AG04449 (cell line): ENCODE measurements around the gene ITGAX.

ENCODE experiments used
- CTCF ChIA-PET: fragments of 350-600 bp; formaldehyde crosslinking; extraction: SDS; loops from one replicate; lab custom pipeline; 2021; ENCODE audit warnings: antibody characterized with exemption; lab: Yijun Ruan, JAX
- POLR2A ChIA-PET: fragments of 400-600, 350-600 bp; formaldehyde crosslinking; extraction: SDS; loops from one replicate; lab custom pipeline; 2020; ENCODE audit warnings: antibody characterized with exemption, inconsistent platforms; lab: Yijun Ruan, JAX
- DNase-seq: peaks from one replicate; pipeline ENCODE4 v3.0.0-alpha.2; 2010; ENCODE audit warnings: low read depth, low spot score
- H3K4me3 ChIP-seq: 2 replicates; pipeline ENCODE4 v1.5.1; 2011; ENCODE audit warnings: low read depth, mild to moderate bottlenecking, control low read depth, low read length
- CTCF ChIP-seq: IDR thresholded peaks from one replicate; pipeline ENCODE4 v1.5.1; 2011; ENCODE audit warnings: mild to moderate bottlenecking, moderate library complexity, low read length, control low read depth, inconsistent platforms; ENCODE audit not compliant: insufficient read depth; ENCODE audit errors: missing control alignments

The ITGAX gene

GRCh38 chr16:31393056-31393455 is 38.1 kb downstream of the ITGAX start, which contains the start of gene ITGAD:
Gene ITGAD, plus strand, starts transcription at chr16:31393335. Its CDS starts 26 bp downstream, at chr16:31393361.
- ChIA-PET POLR2A (no interaction called here), CTCF (no interaction called here)
- no peak for TF ChIP-seq CTCF
- H3K4me3 ChIP-seq = no peak within 1 kb of the TSS
- no peak for DNase-seq

- DNase-seq = no peak
- no peak overlapping the region for H3K4me3 ChIP-seq
- ChIA-PET POLR2A (no interaction called here), CTCF (no interaction called here)
- TF ChIP-seq CTCF = no peak
These were observed 40.7 kb downstream of the ITGAX start for GRCh38 chr16:31395647-31396046.

GRCh38 chr16:31397096-31397660 is 42.2 kb downstream of the ITGAX start:
- ChIA-PET CTCF (no interaction called here), POLR2A (no interaction called here)
- DNase-seq = no peak
- no peak for TF ChIP-seq CTCF
- H3K4me3 ChIP-seq = no peak overlapping the region

GRCh38 chr16:31397701-31398100 is 42.7 kb downstream of the ITGAX start:
- ChIA-PET CTCF (no interaction called here), POLR2A (no interaction called here)
- TF ChIP-seq CTCF = no peak
- DNase-seq = no peak
- no peak overlapping the region for H3K4me3 ChIP-seq

GRCh38 chr16:31400191-31400590 is 45.2 kb downstream of the ITGAX start:
- no peak overlapping the region for H3K4me3 ChIP-seq
- ChIA-PET CTCF (interaction anchor here (1.3 kb wide), 1 partner anchor 257 kb away, joined by 3 read pairs; no protein-coding TSS in a partner anchor), POLR2A (no interaction called here)
- TF ChIP-seq CTCF = no peak
- DNase-seq = no peak

- ChIA-PET POLR2A (no interaction called here), CTCF (interaction anchor here (1.3 kb wide), 1 partner anchor 259 kb away, joined by 3 read pairs; no protein-coding TSS in a partner anchor)
- H3K4me3 ChIP-seq = no peak overlapping the region
- TF ChIP-seq CTCF = no peak
- DNase-seq = no peak
These were observed 46.5 kb downstream of the ITGAX start for GRCh38 chr16:31401436-31401835.
